Measurements from ENCODE around the gene ADAP2.
"Not testable (repeated sequence)": the region's sequence is repeated elsewhere in the genome, so short reads cannot be mapped to it uniquely, and the experiment has no call there.

Gene ADAP2

DNA sequence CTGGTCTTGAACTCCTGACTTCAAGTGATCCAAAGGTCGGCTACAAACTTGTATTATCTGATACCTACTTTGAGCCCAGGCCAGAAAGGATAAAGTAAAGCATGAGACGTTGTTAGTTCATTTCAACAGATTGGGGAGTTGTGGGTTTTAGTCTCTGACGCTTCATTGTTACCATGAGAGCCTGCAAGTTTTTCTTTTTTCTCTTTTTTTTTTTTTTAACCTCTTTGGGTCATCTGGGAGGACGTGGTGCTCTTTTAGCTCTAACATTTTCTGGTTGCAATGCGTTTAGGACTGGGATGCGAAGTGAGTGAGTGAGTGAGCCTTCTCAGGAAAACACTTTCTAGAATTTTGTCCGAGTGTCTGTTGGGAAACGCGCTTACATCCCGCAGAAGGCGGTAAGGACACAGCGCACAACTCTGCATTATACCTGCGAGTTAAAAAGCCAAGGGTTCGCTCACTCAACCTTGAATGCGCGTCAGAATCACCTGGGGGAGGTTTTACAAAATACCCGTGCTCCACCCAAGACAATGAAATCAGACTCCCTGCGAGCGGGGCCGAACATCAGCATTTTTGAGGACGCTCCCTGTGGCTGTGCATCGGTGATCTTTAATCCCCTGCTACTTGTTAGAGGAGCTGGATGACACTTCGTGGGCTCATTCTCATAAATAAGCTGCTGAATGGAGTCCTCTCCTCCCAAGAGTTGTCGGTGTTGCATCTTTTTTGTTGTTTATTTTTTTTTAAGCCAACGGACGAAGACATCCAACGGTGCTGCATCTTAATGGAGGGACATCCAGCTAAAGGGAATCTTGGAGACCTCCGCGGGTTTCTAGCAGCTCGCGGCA, 48.5 kb downstream of the ADAP2 start:
- DNase-seq, result peak; percentile 13

DNA sequence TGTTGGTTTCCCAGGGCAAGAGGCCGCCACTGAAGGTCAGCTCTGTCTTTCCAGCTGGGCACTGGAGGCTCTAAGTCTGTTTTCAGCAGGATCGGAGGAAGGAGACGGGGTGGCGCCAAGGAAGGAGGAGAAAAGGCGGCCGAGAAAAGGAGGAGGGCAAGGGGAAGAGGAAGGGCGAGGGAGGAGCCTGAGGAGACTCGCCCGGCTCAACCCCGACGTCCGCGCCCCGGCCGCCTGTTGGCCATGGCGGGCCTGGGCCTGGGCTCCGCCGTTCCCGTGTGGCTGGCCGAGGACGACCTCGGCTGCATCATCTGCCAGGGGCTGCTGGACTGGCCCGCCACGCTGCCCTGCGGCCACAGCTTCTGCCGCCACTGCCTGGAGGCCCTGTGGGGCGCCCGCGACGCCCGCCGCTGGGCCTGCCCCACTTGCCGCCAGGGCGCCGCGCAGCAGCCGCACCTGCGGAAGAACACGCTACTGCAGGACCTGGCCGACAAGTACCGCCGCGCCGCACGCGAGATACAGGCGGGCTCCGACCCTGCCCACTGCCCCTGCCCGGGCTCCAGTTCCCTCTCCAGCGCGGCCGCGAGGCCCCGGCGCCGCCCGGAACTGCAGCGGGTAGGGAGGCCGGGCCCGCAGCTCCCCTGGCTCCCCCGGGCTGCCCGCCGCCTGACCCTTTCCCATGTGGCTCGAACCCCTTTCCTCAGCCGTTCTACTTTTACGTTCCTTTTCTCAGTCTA, 49.3 kb downstream of the ADAP2 start, which contains the start of gene RNF135:
TSS of gene RNF135 (plus strand) at position 209 of the 737 bp plus-strand sequence. CDS start at position 244, 35 bp downstream.
- peak; percentile 86 for DNase-seq

DNA sequence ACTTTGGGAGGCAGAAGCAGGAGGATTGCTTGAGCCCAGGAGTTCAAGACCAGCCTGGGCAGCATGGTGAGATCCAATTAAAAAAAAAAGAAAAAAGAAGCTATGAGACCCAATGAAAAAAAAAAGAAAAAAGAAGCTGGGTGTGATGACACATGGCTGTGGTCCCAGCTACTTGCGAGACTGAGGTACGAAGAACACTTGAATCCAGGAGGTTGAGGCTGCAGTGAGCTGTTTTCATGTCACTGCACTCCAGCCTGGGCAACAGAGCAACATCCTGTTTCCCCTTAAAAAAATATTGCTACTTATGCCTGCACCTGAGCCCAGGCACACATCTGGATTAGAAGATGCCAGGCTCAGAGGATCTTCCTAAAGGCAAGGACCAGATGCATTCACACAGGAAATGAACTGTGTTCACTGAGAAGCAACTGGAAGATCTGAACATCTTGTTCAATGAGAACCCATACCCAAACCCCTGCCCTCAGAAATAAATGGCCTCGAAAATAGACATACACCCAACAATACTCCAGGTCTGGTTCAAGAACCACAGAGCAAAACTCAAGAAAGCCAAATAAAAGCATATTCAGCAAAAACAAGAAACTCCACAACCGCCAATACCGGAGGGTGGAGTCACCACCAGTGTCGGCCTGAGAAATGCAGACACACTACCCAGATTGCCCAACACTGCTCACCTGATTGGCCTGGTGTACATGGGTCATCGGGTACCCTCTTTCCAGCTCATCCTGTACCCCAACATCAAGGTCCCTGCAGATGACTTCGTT, 53.5 kb downstream of the ADAP2 start:
- DNase-seq, result no peak

DNA sequence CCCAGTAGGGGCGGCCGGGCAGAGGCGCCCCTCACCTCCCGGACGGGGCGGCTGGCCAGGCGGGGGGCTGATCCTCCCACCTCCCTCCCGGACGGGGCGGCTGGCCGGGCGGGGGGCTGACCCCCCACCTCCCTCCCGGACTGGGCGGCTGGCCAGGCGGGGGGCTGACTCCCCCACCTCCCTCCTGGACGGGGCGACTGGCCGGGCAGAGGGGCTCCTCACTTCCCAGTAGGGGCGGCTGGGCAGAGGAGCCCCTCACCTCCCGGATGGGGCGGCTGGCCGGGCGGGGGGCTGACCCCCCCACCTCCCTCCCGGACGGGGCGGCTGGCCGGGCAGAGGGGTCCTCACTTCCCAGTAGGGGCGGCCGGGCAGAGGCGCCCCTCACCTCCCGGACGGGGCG, 58.2 kb downstream of the ADAP2 start:
- DNase-seq, result not testable (repeated sequence)

DNA sequence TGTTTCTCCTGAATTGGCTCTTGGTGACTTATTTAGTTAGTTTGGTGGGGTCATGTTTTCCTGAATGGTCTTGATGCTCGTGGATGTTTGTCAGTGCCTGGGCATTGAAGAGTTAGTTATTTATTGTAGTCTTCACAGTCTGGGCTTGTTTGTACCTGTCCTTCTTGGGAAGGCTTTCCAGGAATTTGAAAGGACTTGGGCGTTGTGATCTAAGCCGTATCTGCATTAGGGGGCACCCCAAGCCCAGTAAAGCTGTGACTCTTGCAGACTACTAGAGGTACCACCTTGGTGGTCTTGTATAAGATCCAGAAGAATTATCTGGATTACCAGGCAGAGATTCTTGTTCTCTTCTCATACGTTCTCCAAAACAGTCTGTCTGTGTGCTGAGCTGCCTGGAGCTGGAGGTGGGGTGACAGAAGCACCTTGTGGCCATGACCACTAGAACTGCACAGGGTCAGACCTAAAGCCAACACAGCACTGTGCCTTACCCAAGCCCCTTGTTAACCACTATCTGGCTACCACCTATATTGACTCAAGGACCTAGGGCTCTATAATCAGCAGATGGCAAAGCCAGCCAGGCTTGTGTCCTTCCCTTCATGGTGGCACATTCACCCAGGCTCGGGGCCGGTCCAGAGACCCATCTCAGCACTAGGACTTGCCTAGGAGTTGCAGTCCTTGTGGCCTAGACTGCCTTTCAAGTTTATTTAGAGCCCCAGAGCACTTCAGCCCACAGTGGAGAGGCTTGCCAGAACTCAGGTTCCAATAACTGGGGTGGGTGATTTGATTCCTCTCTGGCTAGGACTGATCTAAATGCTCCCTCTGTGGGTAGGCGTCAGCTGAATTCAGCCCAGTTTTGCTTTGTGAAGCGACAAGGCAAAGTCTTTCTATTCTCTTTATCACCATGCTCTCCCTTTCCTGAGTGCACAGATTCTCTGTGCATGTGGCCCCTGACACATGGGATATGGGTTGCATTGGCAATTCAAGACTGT, 60.1 kb downstream of the ADAP2 start:
- DNase-seq, result no peak

DNA sequence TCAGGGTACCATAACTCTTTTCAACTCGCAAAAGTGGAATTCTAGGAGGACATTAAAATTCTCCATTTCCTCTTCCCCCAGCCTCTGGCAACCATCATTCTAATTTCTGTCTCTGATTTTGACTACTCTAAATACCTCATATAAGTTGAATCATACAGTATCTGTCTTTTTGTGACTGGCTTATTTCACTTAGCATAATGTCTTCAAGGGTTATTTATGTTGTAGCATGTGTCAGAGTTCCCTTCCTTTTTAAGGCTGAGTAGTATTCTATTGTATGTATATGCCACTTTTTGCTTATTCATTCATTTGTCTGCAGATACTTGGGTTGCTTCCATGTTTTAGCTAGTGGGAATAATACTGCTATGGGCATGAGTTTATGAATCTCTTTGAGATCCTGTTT, 61.1 kb downstream of the ADAP2 start:
- no peak for DNase-seq

DNA sequence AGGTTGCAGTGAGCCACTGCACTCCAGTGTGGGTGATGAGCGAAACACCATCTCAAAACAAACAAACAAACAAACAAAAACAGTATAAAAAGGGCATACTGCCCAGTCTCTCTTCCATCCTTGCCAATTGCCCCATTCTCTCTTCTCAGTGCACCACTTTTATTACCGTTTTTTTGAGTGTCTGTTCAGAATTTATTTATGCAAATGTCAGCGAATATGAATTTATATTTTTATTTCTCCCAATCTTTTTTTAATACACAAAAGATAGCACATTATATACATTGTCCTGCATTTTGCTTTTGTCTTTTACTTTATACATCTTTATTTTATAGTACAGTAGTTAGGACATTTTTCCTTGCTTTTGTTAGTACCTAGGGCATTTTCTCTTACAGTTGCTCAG, 68.7 kb downstream of the ADAP2 start:
- DNase-seq, result no peak

DNA sequence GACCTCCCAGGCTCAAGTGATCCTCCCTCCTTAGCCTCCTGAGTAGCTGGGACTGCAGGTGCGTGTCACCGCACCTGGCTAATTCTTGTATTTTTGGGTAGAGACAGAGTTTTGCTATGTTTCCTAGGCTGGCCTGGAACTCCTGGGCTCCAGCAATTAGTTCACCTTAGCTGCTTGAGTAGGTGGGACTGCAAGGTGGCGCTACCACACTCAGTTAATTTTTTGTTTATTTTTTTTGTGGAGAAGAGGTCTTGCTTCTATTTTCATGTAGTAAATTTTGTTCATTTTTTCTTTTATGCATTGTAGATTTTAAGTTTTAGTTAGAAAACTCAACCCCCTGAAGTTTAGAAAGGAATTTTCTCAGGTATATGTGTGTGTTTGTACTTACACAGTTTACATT, 70.8 kb downstream of the ADAP2 start:
- no peak for DNase-seq

DNA sequence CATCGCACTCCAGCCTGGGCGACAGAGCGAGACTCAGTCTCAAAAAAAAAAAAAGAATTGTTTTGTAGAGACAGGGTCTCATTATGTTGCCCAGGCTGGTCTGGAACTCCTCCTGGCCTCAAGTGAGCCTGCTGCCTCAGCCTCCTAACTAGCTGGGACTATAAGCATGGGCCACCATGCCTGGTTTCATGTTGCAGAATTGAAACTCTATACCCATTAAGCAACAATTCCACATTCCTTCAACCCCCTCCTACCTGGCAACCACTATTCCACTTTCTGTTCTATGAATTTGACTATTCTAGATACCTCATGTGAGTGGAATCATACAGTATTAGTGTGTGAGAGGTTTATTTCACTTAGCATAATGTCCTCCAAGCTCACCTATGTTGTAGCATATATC, 73.6 kb downstream of the ADAP2 start:
- DNase-seq, result no peak

DNA sequence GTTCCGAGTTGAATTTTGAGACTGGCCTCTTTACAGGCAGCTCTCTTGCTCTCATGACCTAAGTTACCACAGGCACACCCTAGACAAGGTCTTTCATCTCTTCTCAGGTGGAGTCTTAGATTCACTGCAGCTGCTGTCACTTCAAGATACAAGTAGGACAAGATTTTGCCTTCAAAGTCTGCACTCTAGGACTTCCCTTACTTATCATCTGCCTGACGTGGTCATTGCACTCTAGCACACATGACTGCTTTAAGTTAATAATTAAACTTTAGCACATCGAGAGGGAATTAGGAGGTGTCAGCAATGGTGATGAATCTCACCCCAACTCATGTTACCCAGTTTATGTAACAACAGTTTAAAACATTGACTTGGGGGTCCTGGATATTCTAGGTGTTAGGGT, 74.7 kb downstream of the ADAP2 start:
- no peak for DNase-seq

DNA sequence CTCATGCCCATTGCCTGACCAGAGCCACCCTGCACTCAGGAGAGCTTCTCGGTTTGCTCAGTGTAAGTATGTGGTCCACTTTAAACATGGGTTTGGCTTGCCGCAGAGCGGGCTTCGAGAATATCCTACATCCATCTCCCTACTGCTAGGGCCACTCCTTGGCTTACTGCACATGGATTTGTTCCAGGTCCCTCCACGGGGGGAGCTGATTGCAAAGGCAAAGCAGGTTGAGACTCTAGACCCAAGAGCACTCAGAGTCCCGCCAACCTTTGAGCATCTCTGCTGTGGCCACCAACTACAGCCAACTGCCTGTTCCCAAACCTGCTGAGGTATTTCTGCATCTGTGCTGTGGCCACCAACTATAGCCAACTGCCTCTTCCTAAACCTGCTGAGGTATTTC, 75.5 kb downstream of the ADAP2 start:
- no peak for DNase-seq

DNA sequence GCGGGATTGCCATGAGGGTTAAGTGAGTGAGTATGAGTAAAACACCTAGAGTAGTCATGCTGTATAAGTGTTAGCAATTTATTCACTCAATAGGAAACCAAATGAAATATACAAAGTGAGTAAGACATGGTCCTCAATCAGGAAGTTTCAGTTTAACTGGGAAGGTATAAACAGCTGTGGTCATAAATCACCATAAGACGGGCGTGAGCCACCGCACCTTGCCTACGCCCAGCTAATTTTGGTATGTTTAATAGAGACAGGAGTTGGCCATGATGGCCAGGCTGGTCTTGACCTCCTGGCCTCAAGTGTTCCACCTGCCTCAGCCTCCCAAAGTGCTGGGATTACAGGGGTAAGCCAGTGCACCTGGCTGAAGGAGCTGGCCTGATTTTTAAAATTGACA, 76.1 kb downstream of the ADAP2 start:
- no peak for DNase-seq

DNA sequence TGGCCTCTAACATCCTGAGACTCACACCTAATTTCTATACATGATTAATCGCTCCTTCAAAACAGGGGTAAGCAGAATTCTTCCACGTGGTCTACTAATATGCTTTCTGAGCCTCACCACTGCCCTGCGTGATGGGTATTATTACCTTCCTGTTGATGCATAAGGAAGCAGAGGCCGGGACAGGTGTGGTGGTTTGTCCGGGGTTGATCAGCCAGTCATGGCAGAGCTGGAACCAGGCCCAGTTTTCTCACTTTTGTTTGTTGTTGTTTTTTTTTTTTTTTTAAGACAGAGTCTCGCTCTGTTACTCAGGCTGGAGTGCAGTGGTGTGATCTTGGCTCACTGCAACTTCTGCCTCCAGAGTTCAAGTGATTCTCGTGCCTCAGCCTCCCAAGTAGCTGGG, 80.3 kb downstream of the ADAP2 start:
- no peak for DNase-seq

DNA sequence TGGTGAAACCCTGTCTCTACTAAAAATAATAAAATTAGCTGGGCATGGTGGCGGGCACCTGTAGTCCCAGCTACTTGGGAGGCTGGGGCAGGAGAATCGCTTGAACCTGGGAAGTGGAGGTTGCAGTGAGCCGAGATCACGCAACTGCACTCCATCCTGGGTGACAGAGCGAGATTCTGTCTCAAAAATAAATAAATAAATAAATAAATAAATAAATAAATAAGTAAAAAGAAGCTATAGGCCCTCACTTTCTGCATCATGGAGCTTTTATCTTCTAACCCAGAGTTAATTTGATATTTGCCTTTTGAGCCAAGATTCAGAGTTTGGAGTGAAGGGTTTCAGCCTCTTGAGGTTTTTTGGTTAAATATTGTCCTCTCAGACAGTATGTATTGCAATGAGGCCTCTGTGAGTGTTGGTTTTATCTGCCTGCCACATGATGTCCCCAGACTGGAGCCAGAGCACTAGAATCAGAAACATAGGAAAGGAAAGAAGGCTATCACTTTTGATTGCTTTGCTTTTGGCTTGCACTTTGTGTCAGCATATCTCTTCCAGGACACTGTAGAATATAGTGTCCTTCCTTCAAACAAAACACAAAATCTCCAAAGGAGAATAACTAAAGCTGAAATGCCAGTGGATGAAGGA, 81.6 kb downstream of the ADAP2 start:
- DNase-seq, result no peak

DNA sequence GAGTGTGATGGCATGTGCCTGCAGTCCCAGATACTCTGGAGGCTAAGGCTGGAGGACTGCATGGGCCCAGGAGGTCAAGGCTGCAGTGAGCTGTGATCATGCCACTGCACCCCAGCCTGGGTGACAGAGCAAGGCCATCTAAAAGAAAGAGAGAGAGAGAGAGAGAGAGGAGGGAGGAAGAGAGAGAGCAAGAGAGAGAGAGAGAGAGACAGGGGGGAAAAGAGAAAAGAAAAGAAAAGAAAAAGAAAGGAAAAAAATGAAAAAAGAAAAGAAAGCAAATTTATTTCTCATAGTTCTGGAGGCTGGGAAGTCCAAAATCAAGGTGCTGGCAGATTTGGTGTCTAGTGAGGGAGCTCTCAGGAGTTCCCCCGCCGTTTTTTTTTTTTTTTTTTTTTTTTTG, 82.4 kb downstream of the ADAP2 start:
- no peak for DNase-seq

DNA sequence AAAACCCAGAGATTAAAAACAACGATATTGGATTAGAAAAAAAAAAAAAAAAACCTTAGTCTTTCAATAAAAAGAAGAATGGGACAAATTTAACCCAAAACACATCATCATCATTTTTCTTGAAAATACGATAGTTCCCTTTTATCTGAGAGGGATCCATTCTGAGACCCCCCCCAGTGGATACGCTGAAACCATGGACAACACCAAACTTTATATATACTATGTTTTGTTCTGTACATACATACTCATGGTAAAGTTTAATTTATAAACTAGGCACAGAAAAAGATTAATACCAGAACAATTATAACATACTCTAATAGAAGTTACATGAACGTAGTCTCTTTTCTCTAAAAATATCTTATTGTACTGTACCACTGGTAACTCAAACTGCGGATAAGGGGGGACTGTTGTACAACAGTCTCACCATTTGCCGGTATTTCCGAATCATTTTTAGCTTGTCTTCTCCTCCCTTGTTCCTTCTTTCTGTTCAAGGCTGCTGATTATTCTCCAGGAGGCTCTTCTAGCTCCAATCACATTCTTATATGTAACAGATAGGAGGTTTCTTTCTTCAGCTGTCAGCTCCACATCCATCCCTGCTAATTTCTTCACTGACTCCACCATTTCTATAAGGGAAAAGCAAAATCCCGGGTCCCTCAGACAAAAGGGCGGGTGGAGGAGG, 86.1 kb downstream of the ADAP2 start:
- no peak for DNase-seq

DNA sequence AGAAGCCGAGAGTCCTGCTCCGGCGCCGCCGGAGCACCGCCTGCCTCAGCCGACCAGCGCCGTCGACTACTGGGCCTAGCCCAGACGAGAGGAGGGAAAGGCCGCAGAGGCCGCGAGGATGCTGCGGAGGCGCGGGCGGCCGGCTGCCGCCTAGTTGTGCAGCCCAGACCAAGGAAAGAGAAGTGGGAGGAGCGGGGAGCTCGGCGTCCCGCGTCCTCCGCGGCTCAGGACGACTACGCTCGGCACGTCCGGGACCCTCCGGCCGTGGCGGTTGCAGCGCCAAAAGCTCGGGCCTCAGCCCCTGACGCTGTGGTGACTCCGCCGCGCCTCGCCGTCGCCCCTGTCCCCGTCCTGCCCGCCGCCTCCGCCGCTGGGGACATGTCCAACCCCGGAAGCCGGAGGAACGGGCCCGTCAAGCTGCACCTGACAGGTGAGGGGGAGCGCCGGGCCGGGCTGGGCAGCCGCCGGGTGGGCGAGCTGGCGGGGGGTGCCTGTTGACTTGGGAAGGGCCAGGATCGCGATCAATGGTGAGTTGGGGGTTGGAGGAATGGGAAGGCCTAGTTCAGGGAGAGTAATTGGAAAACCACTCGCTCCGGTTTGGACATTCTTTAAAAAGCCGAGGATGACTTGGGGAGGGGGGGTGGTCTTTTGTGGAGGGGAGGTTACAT, 86.8 kb downstream of the ADAP2 start:
- peak; percentile 53 for DNase-seq
